HG02759 (cell line): ENCODE results near the gene TBX3.

Experiments used
- ATAC-seq: cut with Tn5 transposase; IDR thresholded peaks from one replicate; pipeline ENCODE4 v1.9.1; 2021; ENCODE audit warnings: mild to moderate bottlenecking, moderate library complexity; ENCODE audit not compliant: unreplicated experiment

TBX3 gene

GRCh38 chr12:114696443-114697242 is 12.7 kb upstream of the TBX3 start:
- ATAC-seq = no peak

- ATAC-seq = no peak
Observed at GRCh38 chr12:114695305-114695592, 11.3 kb upstream of the TBX3 start.

DNA sequence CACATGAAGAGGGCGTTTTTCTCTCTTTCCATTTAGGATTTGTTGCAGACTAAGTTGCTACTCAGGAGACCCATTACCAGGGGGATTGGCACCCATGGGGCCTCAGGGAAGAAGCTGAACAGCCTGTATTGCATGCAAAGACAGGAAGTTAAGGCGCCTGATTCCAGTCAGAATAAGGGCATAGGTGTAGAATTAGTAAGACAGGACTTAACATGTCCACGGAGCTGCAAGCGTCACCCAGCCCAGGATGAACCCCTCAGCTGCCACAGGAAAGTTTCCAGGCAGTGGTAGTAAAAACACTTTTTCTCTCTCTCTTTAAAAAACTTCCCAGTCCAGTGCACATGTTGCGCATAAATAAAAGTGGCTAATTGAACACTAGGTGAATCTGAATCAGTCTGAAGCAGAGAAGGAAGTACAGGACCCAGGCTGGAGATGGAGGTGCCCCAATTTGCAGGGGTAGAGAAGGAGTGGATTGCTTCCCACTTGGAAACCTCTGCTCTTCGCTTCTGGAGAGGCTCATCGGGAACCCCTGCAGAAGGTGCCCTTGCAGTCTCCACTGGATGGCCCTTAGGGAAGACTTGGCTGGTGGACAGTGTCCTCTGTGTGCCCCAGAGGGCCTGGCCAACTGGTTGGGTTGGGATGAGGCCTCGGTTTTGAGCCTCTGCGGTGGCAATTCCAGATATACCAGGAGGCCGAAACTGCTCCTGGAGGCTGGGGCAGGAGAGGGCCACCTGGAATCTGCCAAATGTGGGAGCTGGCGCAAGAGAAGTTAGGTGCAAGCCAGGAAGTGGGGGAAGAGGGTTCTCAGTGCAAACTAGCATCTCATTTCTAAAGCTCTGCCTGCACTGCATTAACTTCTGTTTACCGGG is 10.7 kb upstream of the TBX3 start:
- no peak for ATAC-seq

- no peak for ATAC-seq
Observed at GRCh38 chr12:114693532-114693931, 9.6 kb upstream of the TBX3 start.

GRCh38 chr12:114693059-114693531 is 9.1 kb upstream of the TBX3 start:
- ATAC-seq = no peak

- ATAC-seq = no peak
Observed at GRCh38 chr12:114692186-114693058, 8.4 kb upstream of the TBX3 start.

GRCh38 chr12:114691763-114692185 is 7.8 kb upstream of the TBX3 start:
- no peak for ATAC-seq

- ATAC-seq = no peak
Observed at GRCh38 chr12:114691196-114691595, 7.2 kb upstream of the TBX3 start.

DNA sequence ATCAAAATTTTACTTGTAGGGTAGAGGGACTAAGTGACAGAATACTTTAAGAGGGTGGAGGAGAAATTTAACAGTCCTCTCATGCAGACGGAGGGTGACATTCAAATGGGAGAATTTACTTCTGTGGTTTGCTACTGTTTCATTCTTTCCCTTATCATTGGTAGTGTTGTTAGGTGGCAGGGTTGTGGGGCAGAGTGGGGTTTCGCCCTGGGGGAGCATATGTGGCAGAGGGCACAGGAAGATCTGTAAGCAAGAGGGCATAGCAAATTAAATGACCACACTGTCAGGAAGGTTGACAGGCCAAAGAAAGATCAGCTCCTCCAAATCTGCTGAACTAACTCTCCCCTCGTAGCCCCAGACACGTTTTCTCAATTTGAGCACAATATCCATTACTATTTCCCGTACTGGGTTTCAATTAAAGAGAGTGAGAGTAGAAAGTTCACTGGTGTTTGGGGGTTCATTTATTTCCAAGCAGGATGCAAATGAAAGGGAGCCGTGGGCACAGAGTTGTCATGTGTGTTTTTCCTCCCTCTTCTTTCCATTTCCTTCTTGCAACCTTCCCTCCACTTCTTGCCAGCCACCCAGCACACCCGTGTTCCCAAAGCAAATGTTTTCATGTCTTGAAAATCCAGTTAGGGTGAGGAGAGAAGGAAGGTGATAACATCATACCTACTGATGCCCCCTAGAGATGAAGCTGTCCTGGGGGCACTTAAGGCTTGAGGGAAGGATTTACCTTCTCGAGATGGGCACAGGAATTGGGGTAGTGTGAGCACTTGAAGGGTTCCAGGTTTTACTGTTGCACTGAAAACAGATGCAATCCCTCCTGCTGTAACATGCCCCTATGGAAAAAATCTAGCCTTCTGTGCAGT is 6.5 kb upstream of the TBX3 start:
- no peak for ATAC-seq

DNA sequence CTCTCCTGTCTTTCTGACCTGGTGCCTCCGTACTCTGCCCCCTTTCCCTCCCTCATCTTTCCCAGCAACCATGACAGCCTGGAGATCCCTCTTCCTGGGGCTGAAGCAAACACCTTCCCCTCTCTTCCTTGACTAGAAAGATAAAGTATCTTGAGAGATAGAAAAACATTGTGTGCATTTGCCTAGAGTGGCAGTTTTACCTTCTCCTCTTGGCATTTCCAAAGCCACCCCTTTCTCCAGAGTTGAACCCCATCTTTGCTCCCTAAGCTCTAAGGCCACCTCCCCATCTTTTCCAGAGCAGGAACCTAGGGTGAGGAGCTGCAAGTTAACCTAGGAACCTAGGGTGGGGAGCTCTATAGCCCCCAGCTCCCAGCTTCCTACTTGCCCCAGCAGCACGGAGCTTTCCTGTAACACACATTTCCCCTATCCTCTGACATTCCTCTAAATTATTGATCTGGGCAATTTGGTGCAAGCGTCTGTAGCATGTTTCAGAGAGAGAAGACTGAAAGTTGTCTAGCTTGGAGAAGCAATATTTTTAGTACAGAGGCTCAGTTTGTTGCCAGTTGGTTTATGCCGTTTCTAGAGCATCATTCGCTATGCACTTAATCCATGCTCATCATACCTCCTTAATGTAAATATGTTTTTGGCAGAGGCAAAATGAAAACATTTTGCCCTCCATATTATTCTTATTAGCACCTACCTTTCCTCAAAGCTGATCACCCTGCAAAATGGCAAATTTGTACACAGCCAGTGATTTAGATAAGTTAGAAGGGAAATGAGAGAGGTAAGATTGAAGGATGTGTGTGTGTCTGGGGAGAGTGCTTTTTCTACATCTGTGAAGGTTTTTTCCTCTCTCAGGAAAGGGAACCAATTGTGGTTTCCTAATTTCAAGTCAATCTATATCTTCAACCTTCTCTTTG is 5.4 kb upstream of the TBX3 start:
- ATAC-seq = no peak

DNA sequence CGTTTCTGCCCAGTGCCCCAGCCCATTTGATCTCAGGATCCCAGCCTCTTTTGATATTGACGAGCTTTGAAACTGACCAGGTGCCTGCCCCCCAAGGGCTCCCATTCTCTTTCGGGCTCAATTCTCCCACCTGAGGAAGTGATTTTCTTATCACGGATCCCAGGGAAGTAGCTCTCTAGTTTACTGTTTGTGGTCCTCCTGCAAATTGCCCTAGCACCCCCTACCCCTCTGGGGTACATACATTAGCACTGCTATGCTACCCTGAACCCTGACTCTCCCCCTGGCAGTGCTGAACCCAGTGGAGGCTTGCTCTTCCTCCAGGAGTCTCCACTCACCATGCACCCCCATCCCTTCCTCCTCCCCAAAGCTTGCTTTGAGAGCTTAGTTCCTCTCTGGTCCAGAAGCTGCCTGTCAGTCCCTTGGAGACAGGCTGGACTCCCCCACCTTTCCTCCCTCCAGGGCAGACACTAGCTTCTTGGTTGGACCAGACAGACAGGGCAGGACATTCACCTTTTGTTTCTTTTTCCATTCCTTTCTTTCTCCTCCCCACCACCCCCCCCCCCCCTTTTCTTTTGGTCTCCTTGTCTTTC is 4.4 kb upstream of the TBX3 start:
- ATAC-seq = no peak

DNA sequence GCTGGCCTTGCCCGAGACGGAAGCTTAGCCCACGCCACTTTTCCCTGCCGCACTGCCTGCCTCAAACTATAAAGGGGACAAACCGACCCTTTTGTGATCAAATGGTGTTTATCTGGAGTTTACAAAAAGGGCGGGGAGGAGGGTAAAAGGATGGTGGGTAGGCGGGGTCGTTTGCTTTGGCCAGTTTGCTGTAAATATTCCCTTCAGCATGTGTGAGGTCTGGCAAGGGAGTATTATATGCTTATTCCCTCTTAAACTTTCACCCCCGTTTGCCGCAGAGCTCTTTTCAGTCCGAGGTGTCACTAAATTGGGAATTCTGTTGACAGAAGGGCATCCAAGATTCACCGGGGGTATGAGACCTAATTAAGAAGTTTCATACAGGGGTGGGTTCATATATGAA is 3.8 kb upstream of the TBX3 start:
- no peak for ATAC-seq

DNA sequence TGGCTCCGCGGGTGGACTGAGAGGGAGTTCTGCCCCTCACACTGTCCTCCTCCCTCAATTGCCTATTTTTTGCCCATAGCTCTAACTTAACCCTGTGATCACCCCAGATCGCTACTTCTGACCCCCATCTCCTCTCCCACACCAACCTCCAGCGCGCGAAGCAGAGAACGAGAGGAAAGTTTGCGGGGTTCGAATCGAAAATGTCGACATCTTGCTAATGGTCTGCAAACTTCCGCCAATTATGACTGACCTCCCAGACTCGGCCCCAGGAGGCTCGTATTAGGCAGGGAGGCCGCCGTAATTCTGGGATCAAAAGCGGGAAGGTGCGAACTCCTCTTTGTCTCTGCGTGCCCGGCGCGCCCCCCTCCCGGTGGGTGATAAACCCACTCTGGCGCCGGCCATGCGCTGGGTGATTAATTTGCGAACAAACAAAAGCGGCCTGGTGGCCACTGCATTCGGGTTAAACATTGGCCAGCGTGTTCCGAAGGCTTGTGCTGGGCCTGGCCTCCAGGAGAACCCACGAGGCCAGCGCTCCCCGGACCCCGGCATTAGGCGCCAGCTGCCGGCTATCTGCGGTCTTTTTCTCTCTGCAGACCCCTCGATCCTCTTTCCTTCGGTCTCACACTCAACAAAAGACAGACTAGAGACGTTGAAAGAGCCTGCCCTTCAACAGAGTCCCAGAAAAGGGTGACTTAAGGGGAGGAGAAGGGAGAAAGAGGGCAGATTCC is 3.0 kb upstream of the TBX3 start:
- no peak for ATAC-seq

- ATAC-seq = no peak
Observed at GRCh38 chr12:114686426-114686772, 2.4 kb upstream of the TBX3 start.

- ATAC-seq = no peak
Observed at GRCh38 chr12:114685869-114686268, 1.9 kb upstream of the TBX3 start.

- no peak for ATAC-seq
Observed at GRCh38 chr12:114685320-114685781, 1.4 kb upstream of the TBX3 start.

DNA sequence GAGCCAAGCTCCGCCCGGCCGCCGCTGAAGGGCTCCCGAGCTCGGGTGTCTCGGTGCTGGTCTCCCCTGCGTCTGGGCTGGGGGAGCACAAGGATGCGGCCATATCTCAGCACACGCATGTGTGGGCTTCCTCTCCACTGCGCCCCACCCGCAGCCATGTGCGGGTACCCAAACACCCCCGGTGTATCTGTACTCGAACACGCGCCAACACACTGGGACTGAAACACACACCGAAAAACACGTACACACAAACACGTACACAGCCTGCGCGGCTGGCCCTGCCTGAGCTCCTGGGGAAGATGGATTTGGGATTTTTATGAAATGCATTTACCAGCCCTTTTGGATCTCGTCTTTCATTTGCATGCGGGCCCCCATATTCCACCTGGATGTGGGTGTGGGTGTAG is 897 bp upstream of the TBX3 start:
- ATAC-seq = no peak

- ATAC-seq = no peak
Observed at GRCh38 chr12:114683709-114684097, 272 bp downstream of the TBX3 start.
